Measurements from ENCODE around the gene SLC6A9. TPM values are rescaled to one million over a fixed set of nuclear protein-coding genes. Genes with fewer than 3 reads are reported as not detected.

The SLC6A9 gene
- total RNA-seq, 4 donors from 2014 or later, result 0.16 to 0.63 (median 0.29) TPM; not detected in 1

GRCh38 chr1:44037154-44037553 is 5.9 kb upstream of the SLC6A9 start:
- ATAC-seq (no peak), DNase-seq (no peak)
- Histone ChIP-seq H3K36me3 (no peaks in the 10 kb centered on the region), H3K27me3 (no peaks in the 10 kb centered on the region), H3K4me1 (peaks cover 15 to 17% of the 10 kb centered on the region in 2 donors), H3K27ac (no peak overlapping the region), H3K9me3 (no peaks in the 10 kb centered on the region), H3K4me3 (no peak overlapping the region)
- in situ Hi-C loops (cut with MboI; ENCODE audit: low sequenced_read_pairs in 4 of 4) (loop anchor here in 3 of 4 donors (25.0 kb wide), 2 partner anchors 275 to 500 kb away; partner anchors contain the start of gene PTPRF (in 2 of the 3)), intact Hi-C loops (cut with DNase I; ENCODE audit: low total_unique reads) (loop anchor here (10.0 kb wide), 1 partner anchor 272 kb away; no protein-coding TSS in a partner anchor)
- TF ChIP-seq CTCF (IDR thresholded peaks at IDR 0.05 in 4 of 5, conservative IDR thresholded peaks at IDR 0.05 in 1 of 5) (no peak), POLR2A (IDR thresholded peaks at IDR 0.05) (no peak)

- no peak overlapping the region for H3K4me3 ChIP-seq
- H3K4me1 ChIP-seq, result peaks cover 17% of the 10 kb centered on the region in 2 donors
- ATAC-seq (peak; percentile 69 to 73), DNase-seq (peak; percentile 39 to 59)
- no peak for TF ChIP-seq POLR2A (IDR thresholded peaks at IDR 0.05)
- peak; percentile 70 to 82 (median 80) for TF ChIP-seq CTCF (IDR thresholded peaks at IDR 0.05 in 4 of 5, conservative IDR thresholded peaks at IDR 0.05 in 1 of 5)
- H3K27ac ChIP-seq, result peak overlapping the region in 2 of 4 donors; percentile 34 to 51
- in situ Hi-C loops (cut with MboI; ENCODE audit: low sequenced_read_pairs in 4 of 4), result loop anchor here in 3 of 4 donors (25.0 kb wide), 2 partner anchors 274 to 499 kb away; partner anchors contain the start of gene PTPRF (in 2 of the 3)
- no peaks in the 10 kb centered on the region for H3K27me3 ChIP-seq
- intact Hi-C loops (cut with DNase I; ENCODE audit: low total_unique reads), result loop anchor here (1.0 to 10.0 kb wide), 2 partner anchors 31 to 272 kb away; no protein-coding TSS in a partner anchor
- H3K9me3 ChIP-seq, result no peaks in the 10 kb centered on the region
- no peaks in the 10 kb centered on the region for H3K36me3 ChIP-seq
Measured at GRCh38 chr1:44036409-44037139, 5.3 kb upstream of the SLC6A9 start.

GRCh38 chr1:44035726-44036408 is 4.6 kb upstream of the SLC6A9 start:
- Histone ChIP-seq H3K27ac (peak overlapping the region in 3 of 4 donors; percentile 34 to 51 (median 42)), H3K36me3 (no peaks in the 10 kb centered on the region), H3K4me1 (peaks cover 17 to 24% of the 10 kb centered on the region in 2 donors), H3K9me3 (no peaks in the 10 kb centered on the region), H3K27me3 (no peaks in the 10 kb centered on the region), H3K4me3 (no peak overlapping the region)
- TF ChIP-seq POLR2A (IDR thresholded peaks at IDR 0.05), result no peak
- no peak for TF ChIP-seq CTCF (IDR thresholded peaks at IDR 0.05 in 4 of 5, conservative IDR thresholded peaks at IDR 0.05 in 1 of 5)
- DNase-seq (no peak), ATAC-seq (peak in 1 of 2 donors; percentile 7)
- intact Hi-C loops (cut with DNase I; ENCODE audit: low total_unique reads), result loop anchor here (1.0 to 10.0 kb wide), 2 partner anchors 31 to 271 kb away; no protein-coding TSS in a partner anchor
- in situ Hi-C loops (cut with MboI; ENCODE audit: low sequenced_read_pairs in 4 of 4), result loop anchor here in 3 of 4 donors (25.0 kb wide), 2 partner anchors 274 to 499 kb away; partner anchors contain the start of gene PTPRF (in 2 of the 3)

GRCh38 chr1:44034976-44035716 is 3.9 kb upstream of the SLC6A9 start:
- H3K4me1 ChIP-seq, result peaks cover 17 to 28% of the 10 kb centered on the region in 2 donors
- no peaks in the 10 kb centered on the region for H3K9me3 ChIP-seq
- no peaks in the 10 kb centered on the region for H3K27me3 ChIP-seq
- peak overlapping the region in 2 of 4 donors; percentile 42 to 51 for H3K27ac ChIP-seq
- DNase-seq (no peak), ATAC-seq (no peak)
- H3K4me3 ChIP-seq, result no peak overlapping the region
- in situ Hi-C loops (cut with MboI; ENCODE audit: low sequenced_read_pairs in 4 of 4) (loop anchor here in 3 of 4 donors (25.0 kb wide), 2 partner anchors 273 to 498 kb away; partner anchors contain the start of gene PTPRF (in 2 of the 3)), intact Hi-C loops (cut with DNase I; ENCODE audit: low total_unique reads) (loop anchor here (5.0 to 10.0 kb wide), 2 partner anchors 43 to 270 kb away; partner anchors contain the start of gene CCDC24)
- TF ChIP-seq POLR2A (IDR thresholded peaks at IDR 0.05) (no peak), CTCF (IDR thresholded peaks at IDR 0.05 in 4 of 5, conservative IDR thresholded peaks at IDR 0.05 in 1 of 5) (no peak)
- no peaks in the 10 kb centered on the region for H3K36me3 ChIP-seq

Data from gastrocnemius medialis (tissue), 4 donors.